Measurements from ENCODE around the gene MAPRE3.

MAPRE3 gene

GRCh38 chr2:26982102-26982742, 11.8 kb downstream of the MAPRE3 start:
- no peaks in the 10 kb centered on the region for H3K4me1 ChIP-seq (ENCODE audit: control insufficient read depth, insufficient read depth, low read length)
- no peaks in the 10 kb centered on the region for H3K27me3 ChIP-seq (ENCODE audit: control insufficient read depth, insufficient read depth, low read length)
- H3K36me3 ChIP-seq (ENCODE audit: control insufficient read depth, insufficient read depth, low read length), result no peaks in the 10 kb centered on the region
- DNase-seq (ENCODE audit: low read depth, low spot score), result no peak
- H3K4me3 ChIP-seq (ENCODE audit: low read length), result no peak overlapping the region
- H3K9me3 ChIP-seq (ENCODE audit: control insufficient read depth, insufficient read depth, low read length), result no peaks in the 10 kb centered on the region; the same call in 1 of the 2 replicates
- no CpG with 5 or more reads among the region's 2 CpGs for WGBS (ENCODE audit: insufficient coverage, insufficient read length)
- no peak overlapping the region for H3K27ac ChIP-seq (ENCODE audit: low read length)

DNA sequence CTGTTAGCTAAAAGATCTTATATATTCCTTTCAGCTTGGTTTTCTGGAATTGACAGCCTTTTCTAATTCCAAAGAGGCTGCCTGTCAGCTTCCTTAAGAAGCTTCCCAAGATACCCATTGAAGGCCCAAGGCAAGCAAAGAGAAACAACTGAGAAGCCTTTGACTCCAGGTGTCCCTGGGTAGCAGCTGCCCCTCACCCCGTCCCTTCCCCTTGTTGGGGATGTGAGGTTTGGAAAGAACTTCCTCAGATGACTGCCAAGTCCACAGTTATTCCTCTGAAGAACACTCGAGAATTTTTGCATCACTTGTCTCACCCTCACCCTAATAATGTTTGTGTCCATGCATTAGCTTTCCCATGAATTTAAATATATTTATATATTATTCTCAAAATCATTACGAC, 13.3 kb downstream of the MAPRE3 start:
- no peak for DNase-seq (ENCODE audit: low read depth, low spot score)
- WGBS (ENCODE audit: insufficient coverage, insufficient read length), result no CpG with 5 or more reads among the region's 3 CpGs
- Histone ChIP-seq H3K36me3 (ENCODE audit: control insufficient read depth, insufficient read depth, low read length) (no peaks in the 10 kb centered on the region), H3K27me3 (ENCODE audit: control insufficient read depth, insufficient read depth, low read length) (no peaks in the 10 kb centered on the region), H3K27ac (ENCODE audit: low read length) (no peak overlapping the region), H3K4me1 (ENCODE audit: control insufficient read depth, insufficient read depth, low read length) (no peaks in the 10 kb centered on the region), H3K9me3 (ENCODE audit: control insufficient read depth, insufficient read depth, low read length) (no peaks in the 10 kb centered on the region; the same call in 1 of the 2 replicates), H3K4me3 (ENCODE audit: low read length) (no peak overlapping the region)

- H3K9me3 ChIP-seq (ENCODE audit: control insufficient read depth, insufficient read depth, low read length), result no peaks in the 10 kb centered on the region; the same call in 1 of the 2 replicates
- no peak for DNase-seq (ENCODE audit: low read depth, low spot score)
- no peak overlapping the region for H3K27ac ChIP-seq (ENCODE audit: low read length)
- H3K4me3 ChIP-seq (ENCODE audit: low read length), result no peak overlapping the region
- H3K27me3 ChIP-seq (ENCODE audit: control insufficient read depth, insufficient read depth, low read length), result no peaks in the 10 kb centered on the region
- H3K4me1 ChIP-seq (ENCODE audit: control insufficient read depth, insufficient read depth, low read length), result no peaks in the 10 kb centered on the region
- no peaks in the 10 kb centered on the region for H3K36me3 ChIP-seq (ENCODE audit: control insufficient read depth, insufficient read depth, low read length)
- no CpG with 5 or more reads among the region's 4 CpGs for WGBS (ENCODE audit: insufficient coverage, insufficient read length)
Measured at GRCh38 chr2:26985807-26986206, 15.4 kb downstream of the MAPRE3 start.

DNA sequence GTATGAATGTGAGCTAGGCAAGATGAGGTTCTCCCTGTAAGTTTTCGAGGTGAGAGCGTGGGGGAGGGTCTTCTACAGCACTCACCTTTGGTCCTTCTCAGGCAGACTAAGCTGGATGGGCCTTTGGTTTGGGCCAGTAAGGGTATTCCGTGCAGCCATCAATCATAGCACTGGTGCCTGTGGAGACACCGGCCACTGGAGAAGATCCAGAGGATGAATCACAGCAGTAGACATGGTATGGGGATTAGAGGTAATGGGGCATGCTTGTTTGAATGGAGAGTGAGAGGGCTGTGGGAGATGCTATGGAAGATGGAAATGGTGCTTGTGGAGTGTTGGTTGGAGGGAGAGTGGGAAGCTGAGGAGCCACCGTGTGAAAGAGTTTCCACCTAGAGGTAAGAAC, 16.1 kb downstream of the MAPRE3 start:
- DNase-seq (ENCODE audit: low read depth, low spot score), result no peak
- Histone ChIP-seq H3K27ac (ENCODE audit: low read length) (no peak overlapping the region), H3K4me1 (ENCODE audit: control insufficient read depth, insufficient read depth, low read length) (no peaks in the 10 kb centered on the region), H3K9me3 (ENCODE audit: control insufficient read depth, insufficient read depth, low read length) (no peaks in the 10 kb centered on the region; the same call in 1 of the 2 replicates), H3K27me3 (ENCODE audit: control insufficient read depth, insufficient read depth, low read length) (no peaks in the 10 kb centered on the region), H3K4me3 (ENCODE audit: low read length) (no peak overlapping the region), H3K36me3 (ENCODE audit: control insufficient read depth, insufficient read depth, low read length) (no peaks in the 10 kb centered on the region)
- no CpG with 5 or more reads among the region's 5 CpGs for WGBS (ENCODE audit: insufficient coverage, insufficient read length)

DNA sequence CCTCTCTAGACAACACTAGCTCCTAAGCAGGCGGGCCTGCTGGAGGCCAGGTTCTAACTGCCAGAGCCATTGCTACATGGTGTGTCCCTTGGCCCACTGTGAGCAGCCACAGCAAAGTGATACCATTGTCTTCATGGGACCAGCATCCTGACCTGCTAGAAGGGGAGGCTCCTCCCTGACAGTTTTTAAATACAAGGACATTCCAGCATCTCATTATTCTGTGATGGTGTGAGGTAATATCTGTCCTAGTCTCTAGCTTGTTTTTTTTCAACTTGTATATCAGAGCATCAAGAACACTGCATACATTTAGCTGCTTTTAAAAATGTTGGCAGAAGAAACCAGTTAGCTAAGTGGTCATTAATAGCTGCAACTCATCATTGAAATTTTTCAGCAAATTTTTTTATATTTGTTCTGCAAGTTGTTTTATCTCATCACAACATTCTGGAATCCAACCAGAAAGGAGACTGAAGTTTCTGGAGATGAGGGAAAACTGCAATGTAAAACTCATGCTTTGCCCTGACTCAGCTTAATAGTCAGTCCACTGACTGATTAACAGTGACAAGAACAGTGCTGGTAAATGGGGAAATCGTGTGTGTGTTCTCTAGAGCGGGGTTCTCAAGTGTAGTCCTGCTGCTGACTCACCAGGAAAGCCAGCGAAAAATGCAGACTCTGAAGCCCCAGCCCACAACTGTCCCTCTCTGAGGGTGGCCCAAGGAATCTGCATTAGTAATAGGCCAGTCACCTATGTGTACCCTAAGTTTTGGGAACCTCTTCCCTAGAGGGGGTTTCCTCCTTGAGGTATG, 17.8 kb downstream of the MAPRE3 start:
- no peaks in the 10 kb centered on the region for H3K36me3 ChIP-seq (ENCODE audit: control insufficient read depth, insufficient read depth, low read length)
- WGBS (ENCODE audit: insufficient coverage, insufficient read length), result no CpG with 5 or more reads among the region's 4 CpGs

GRCh38 chr2:26989156-26989555, 18.7 kb downstream of the MAPRE3 start:
- no CpG with 5 or more reads among the region's 8 CpGs for WGBS (ENCODE audit: insufficient coverage, insufficient read length)
- no peak for DNase-seq (ENCODE audit: low read depth, low spot score)
- H3K4me3 ChIP-seq (ENCODE audit: low read length), result no peak overlapping the region
- no peaks in the 10 kb centered on the region for H3K36me3 ChIP-seq (ENCODE audit: control insufficient read depth, insufficient read depth, low read length)
- H3K27ac ChIP-seq (ENCODE audit: low read length), result no peak overlapping the region
- H3K27me3 ChIP-seq (ENCODE audit: control insufficient read depth, insufficient read depth, low read length), result no peaks in the 10 kb centered on the region
- no peaks in the 10 kb centered on the region; the same call in 1 of the 2 replicates for H3K9me3 ChIP-seq (ENCODE audit: control insufficient read depth, insufficient read depth, low read length)
- H3K4me1 ChIP-seq (ENCODE audit: control insufficient read depth, insufficient read depth, low read length), result no peaks in the 10 kb centered on the region

More for the DNA sequence above, 17.8 kb downstream of the MAPRE3 start:
- no peaks in the 10 kb centered on the region; the same call in 1 of the 2 replicates for H3K9me3 ChIP-seq (ENCODE audit: control insufficient read depth, insufficient read depth, low read length)
- no peak for DNase-seq (ENCODE audit: low read depth, low spot score)
- H3K4me3 ChIP-seq (ENCODE audit: low read length), result no peak overlapping the region
- H3K27me3 ChIP-seq (ENCODE audit: control insufficient read depth, insufficient read depth, low read length), result no peaks in the 10 kb centered on the region
- H3K4me1 ChIP-seq (ENCODE audit: control insufficient read depth, insufficient read depth, low read length), result no peaks in the 10 kb centered on the region
- no peak overlapping the region for H3K27ac ChIP-seq (ENCODE audit: low read length)

DNA sequence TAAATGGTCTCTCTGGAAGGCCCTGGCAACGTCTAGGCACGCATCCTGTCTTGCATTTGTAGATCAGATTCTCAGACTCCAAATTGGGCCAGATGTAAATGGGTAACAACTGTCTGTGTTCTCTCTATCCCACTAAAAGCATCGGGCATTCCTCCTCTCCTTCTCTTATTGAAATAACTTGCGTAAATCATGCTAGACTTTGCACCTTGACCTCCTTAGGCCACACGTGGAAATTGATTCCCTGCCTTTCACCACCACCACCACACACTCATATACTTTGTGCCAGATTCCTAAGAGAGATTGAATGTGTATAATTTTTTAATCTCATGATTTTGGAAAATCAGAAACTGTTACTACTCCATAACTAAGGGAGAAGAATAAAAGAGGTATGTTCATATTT, 21.3 kb downstream of the MAPRE3 start:
- Histone ChIP-seq H3K36me3 (ENCODE audit: control insufficient read depth, insufficient read depth, low read length) (no peaks in the 10 kb centered on the region), H3K27me3 (ENCODE audit: control insufficient read depth, insufficient read depth, low read length) (no peaks in the 10 kb centered on the region), H3K4me3 (ENCODE audit: low read length) (no peak overlapping the region), H3K27ac (ENCODE audit: low read length) (no peak overlapping the region), H3K4me1 (ENCODE audit: control insufficient read depth, insufficient read depth, low read length) (no peaks in the 10 kb centered on the region), H3K9me3 (ENCODE audit: control insufficient read depth, insufficient read depth, low read length) (no peaks in the 10 kb centered on the region)
- WGBS (ENCODE audit: insufficient coverage, insufficient read length), result no CpG with 5 or more reads among the region's 5 CpGs
- no peak for DNase-seq (ENCODE audit: low read depth, low spot score)

DNA sequence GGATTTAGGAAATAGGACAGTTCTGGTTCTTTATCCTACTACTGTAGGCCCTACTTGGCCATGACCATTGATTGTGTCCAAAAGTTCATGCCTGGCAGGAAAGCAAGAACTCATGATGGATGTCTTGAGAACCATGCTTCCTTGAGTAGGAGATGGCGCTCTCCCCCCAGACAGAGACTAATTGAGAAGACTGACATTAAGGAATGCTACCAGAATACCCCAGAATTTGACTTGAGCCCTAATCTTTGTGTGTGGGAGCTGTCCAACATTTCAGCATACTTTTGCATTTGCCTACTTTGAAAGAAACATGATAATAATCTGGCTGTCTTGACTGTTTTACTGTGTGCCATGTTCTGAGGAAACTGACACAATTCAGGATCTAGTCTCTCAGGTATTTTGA, 23.3 kb downstream of the MAPRE3 start:
- DNase-seq (ENCODE audit: low read depth, low spot score), result no peak
- Histone ChIP-seq H3K4me1 (ENCODE audit: control insufficient read depth, insufficient read depth, low read length) (no peaks in the 10 kb centered on the region), H3K36me3 (ENCODE audit: control insufficient read depth, insufficient read depth, low read length) (no peaks in the 10 kb centered on the region), H3K27me3 (ENCODE audit: control insufficient read depth, insufficient read depth, low read length) (no peaks in the 10 kb centered on the region), H3K9me3 (ENCODE audit: control insufficient read depth, insufficient read depth, low read length) (no peaks in the 10 kb centered on the region), H3K27ac (ENCODE audit: low read length) (no peak overlapping the region), H3K4me3 (ENCODE audit: low read length) (no peak overlapping the region)
- WGBS (ENCODE audit: insufficient coverage, insufficient read length), result no CpG with 5 or more reads among the region's 1 CpG

- no peaks in the 10 kb centered on the region for H3K4me1 ChIP-seq (ENCODE audit: control insufficient read depth, insufficient read depth, low read length)
- no peak overlapping the region for H3K27ac ChIP-seq (ENCODE audit: low read length)
- no peaks in the 10 kb centered on the region for H3K9me3 ChIP-seq (ENCODE audit: control insufficient read depth, insufficient read depth, low read length)
- no CpG with 5 or more reads among the region's 1 CpG for WGBS (ENCODE audit: insufficient coverage, insufficient read length)
- no peak overlapping the region for H3K4me3 ChIP-seq (ENCODE audit: low read length)
- H3K36me3 ChIP-seq (ENCODE audit: control insufficient read depth, insufficient read depth, low read length), result no peaks in the 10 kb centered on the region
- DNase-seq (ENCODE audit: low read depth, low spot score), result no peak
- H3K27me3 ChIP-seq (ENCODE audit: control insufficient read depth, insufficient read depth, low read length), result no peaks in the 10 kb centered on the region
Measured at GRCh38 chr2:26994983-26995382, 24.5 kb downstream of the MAPRE3 start.

- no CpG with 5 or more reads among the region's 10 CpGs for WGBS (ENCODE audit: insufficient coverage, insufficient read length)
Measured at GRCh38 chr2:26997394-26997793, 27.0 kb downstream of the MAPRE3 start.

More at GRCh38 chr2:26997394-26997793, 27.0 kb downstream of the MAPRE3 start:
- Histone ChIP-seq H3K4me1 (ENCODE audit: control insufficient read depth, insufficient read depth, low read length) (peaks cover 1% of the 10 kb centered on the region; the same call in 1 of the 2 replicates), H3K27me3 (ENCODE audit: control insufficient read depth, insufficient read depth, low read length) (no peaks in the 10 kb centered on the region), H3K27ac (ENCODE audit: low read length) (no peak overlapping the region), H3K4me3 (ENCODE audit: low read length) (no peak overlapping the region), H3K9me3 (ENCODE audit: control insufficient read depth, insufficient read depth, low read length) (no peaks in the 10 kb centered on the region), H3K36me3 (ENCODE audit: control insufficient read depth, insufficient read depth, low read length) (no peaks in the 10 kb centered on the region)
- no peak for DNase-seq (ENCODE audit: low read depth, low spot score)

All from iPS DF 6.9 (cell line).